Measurements from ENCODE around the gene PIP5K1B.
A peak's percentile ranks its signal among the peaks of the same experiment; 100 is the strongest.

DNA sequence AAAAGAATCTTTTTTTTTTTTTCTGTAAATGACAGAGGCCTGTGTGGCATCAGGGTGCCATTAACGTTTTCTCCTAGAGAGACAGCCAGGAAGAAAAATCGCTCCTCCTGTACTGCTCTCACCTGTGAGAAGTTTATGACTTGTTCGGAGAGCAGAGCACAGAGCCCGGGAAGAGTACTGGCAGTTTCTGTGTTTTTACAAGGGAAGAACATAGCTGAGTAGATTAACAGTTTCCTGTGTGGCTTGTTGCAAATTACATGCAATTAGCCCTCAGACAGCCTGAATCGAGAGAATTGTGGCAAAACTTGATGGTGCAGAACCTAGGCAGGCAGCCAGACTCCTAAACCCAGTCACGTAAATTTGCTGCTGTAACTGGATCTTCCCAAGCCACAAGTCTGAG lies 276.7 kb downstream of the PIP5K1B start:
- TF ChIP-seq, protein P1, sequence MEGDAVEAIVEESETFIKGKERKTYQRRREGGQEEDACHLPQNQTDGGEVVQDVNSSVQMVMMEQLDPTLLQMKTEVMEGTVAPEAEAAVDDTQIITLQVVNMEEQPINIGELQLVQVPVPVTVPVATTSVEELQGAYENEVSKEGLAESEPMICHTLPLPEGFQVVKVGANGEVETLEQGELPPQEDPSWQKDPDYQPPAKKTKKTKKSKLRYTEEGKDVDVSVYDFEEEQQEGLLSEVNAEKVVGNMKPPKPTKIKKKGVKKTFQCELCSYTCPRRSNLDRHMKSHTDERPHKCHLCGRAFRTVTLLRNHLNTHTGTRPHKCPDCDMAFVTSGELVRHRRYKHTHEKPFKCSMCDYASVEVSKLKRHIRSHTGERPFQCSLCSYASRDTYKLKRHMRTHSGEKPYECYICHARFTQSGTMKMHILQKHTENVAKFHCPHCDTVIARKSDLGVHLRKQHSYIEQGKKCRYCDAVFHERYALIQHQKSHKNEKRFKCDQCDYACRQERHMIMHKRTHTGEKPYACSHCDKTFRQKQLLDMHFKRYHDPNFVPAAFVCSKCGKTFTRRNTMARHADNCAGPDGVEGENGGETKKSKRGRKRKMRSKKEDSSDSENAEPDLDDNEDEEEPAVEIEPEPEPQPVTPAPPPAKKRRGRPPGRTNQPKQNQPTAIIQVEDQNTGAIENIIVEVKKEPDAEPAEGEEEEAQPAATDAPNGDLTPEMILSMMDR (conservative IDR thresholded peaks at IDR 0.05; ENCODE audit: low read length), result no peak
- TF ChIP-seq EZH2phosphoT487 (IDR thresholded peaks at IDR 0.05; ENCODE audit: borderline replicate concordance), result peak; percentile 75; the same call in 1 of the 2 replicates

All from Loucy (cell line).